Measurements from ENCODE around the gene TMEM92. TPM values are rescaled to one million over a fixed set of nuclear protein-coding genes. Genes with fewer than 3 reads are reported as not detected.
A peak's percentile ranks its signal among the peaks of the same experiment; 100 is the strongest.

TMEM92 gene
- total RNA-seq, 4 donors from 2014 or later, result 0.16 TPM; not detected in 3

GRCh38 chr17:50272246-50272645 is 2.0 kb upstream of the TMEM92 start:
- no peak for ATAC-seq
- Histone ChIP-seq H3K9me3 (no peaks in the 10 kb centered on the region), H3K27ac (peak overlapping the region in 2 of 4 donors; percentile 86), H3K27me3 (peaks cover 11% of the 10 kb centered on the region), H3K4me3 (peak overlapping the region in 1 of 2 donors; percentile 62), H3K4me1 (peaks cover 0 to 54% (median 13%) of the 10 kb centered on the region in 3 donors), H3K36me3 (no peaks in the 10 kb centered on the region)
- TF ChIP-seq EP300 (IDR thresholded peaks at IDR 0.05), result no peak
- TF ChIP-seq CTCF (IDR thresholded peaks at IDR 0.05), result no peak
- no peak for TF ChIP-seq POLR2AphosphoS5 (IDR thresholded peaks at IDR 0.05)
- TF ChIP-seq POLR2A (IDR thresholded peaks at IDR 0.05), result no peak
- 0% methylated on average over 1 of the region's 7 CpGs; no CpG with 5 or more reads in 1 of the 2 donors for WGBS, 2 donors (ENCODE audit: low coverage in 1 of 2)

GRCh38 chr17:50272711-50273653 is 1.3 kb upstream of the TMEM92 start:
- H3K27me3 ChIP-seq, result peaks cover 18% of the 10 kb centered on the region
- WGBS, 2 donors (ENCODE audit: low coverage in 1 of 2), result 3 to 8% methylated on average over 19 to 22 of the region's 57 CpGs
- H3K4me3 ChIP-seq, result peak overlapping the region; percentile 62 to 63
- ATAC-seq, result peak; percentile 56
- H3K27ac ChIP-seq, result peak overlapping the region; percentile 31 to 86 (median 84)
- TF ChIP-seq POLR2A (IDR thresholded peaks at IDR 0.05) (peak in 1 of 2 donors; percentile 11), POLR2AphosphoS5 (IDR thresholded peaks at IDR 0.05) (no peak), CTCF (IDR thresholded peaks at IDR 0.05) (peak in 2 of 4 experiments; percentile 97), EP300 (IDR thresholded peaks at IDR 0.05) (no peak)
- no peaks in the 10 kb centered on the region for H3K9me3 ChIP-seq
- H3K36me3 ChIP-seq, result no peaks in the 10 kb centered on the region
- peaks cover 0 to 47% (median 8%) of the 10 kb centered on the region in 3 donors for H3K4me1 ChIP-seq

GRCh38 chr17:50273654-50274040 is 619 bp upstream of the TMEM92 start:
- 40 to 76% methylated on average over 1 to 5 of the region's 8 CpGs for WGBS, 2 donors (ENCODE audit: low coverage in 1 of 2)
- H3K36me3 ChIP-seq, result no peaks in the 10 kb centered on the region
- peak overlapping the region in 2 of 4 donors; percentile 86 for H3K27ac ChIP-seq
- no peak for TF ChIP-seq POLR2A (IDR thresholded peaks at IDR 0.05)
- no peak for TF ChIP-seq POLR2AphosphoS5 (IDR thresholded peaks at IDR 0.05)
- TF ChIP-seq EP300 (IDR thresholded peaks at IDR 0.05), result no peak
- no peak for TF ChIP-seq CTCF (IDR thresholded peaks at IDR 0.05)
- H3K4me1 ChIP-seq, result peaks cover 0 to 47% (median 8%) of the 10 kb centered on the region in 3 donors
- peaks cover 21% of the 10 kb centered on the region for H3K27me3 ChIP-seq
- no peak for ATAC-seq
- H3K4me3 ChIP-seq, result peak overlapping the region in 1 of 2 donors; percentile 62
- H3K9me3 ChIP-seq, result no peaks in the 10 kb centered on the region

GRCh38 chr17:50274897-50275221 is 593 bp downstream of the TMEM92 start:
- TF ChIP-seq CTCF (IDR thresholded peaks at IDR 0.05) (no peak), EP300 (IDR thresholded peaks at IDR 0.05) (no peak), POLR2A (IDR thresholded peaks at IDR 0.05) (no peak), POLR2AphosphoS5 (IDR thresholded peaks at IDR 0.05) (no peak)

More at GRCh38 chr17:50274897-50275221, 593 bp downstream of the TMEM92 start:
- H3K4me1 ChIP-seq, result peaks cover 0 to 39% (median 8%) of the 10 kb centered on the region in 3 donors
- H3K9me3 ChIP-seq, result no peaks in the 10 kb centered on the region
- peaks cover 21% of the 10 kb centered on the region for H3K27me3 ChIP-seq
- H3K27ac ChIP-seq, result no peak overlapping the region
- no peaks in the 10 kb centered on the region for H3K36me3 ChIP-seq
- 89% methylated on average over 4 of the region's 4 CpGs; no CpG with 5 or more reads in 1 of the 2 donors for WGBS, 2 donors (ENCODE audit: low coverage in 1 of 2)
- no peak for ATAC-seq
- no peak overlapping the region for H3K4me3 ChIP-seq
